ENCODE results near the gene DTD1.
A peak's percentile ranks its signal among the peaks of the same experiment; 100 is the strongest.

The DTD1 gene

DNA sequence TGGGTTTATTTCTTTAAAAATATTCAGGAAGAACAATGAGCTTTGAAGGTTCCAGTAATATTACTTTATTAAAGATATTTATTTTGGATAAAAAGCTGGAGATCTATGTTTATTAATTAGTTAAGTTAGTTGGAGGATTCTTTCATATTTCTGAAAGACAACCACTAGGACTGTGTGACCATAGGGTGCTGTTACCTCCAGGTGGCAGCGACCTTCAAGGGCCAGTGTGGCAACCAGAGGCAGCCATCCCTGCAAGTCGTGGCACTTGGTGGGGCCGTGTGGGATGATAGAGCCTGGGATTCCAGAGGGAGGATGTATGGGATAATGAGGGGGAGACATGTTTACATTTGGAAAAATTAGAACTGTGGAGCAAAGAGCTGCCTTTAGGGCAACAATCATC lies 130.3 kb downstream of the DTD1 start:
- no peaks in the 10 kb centered on the region for H3K27me3 ChIP-seq (replicated peaks)
- TF ChIP-seq, protein P1, sequence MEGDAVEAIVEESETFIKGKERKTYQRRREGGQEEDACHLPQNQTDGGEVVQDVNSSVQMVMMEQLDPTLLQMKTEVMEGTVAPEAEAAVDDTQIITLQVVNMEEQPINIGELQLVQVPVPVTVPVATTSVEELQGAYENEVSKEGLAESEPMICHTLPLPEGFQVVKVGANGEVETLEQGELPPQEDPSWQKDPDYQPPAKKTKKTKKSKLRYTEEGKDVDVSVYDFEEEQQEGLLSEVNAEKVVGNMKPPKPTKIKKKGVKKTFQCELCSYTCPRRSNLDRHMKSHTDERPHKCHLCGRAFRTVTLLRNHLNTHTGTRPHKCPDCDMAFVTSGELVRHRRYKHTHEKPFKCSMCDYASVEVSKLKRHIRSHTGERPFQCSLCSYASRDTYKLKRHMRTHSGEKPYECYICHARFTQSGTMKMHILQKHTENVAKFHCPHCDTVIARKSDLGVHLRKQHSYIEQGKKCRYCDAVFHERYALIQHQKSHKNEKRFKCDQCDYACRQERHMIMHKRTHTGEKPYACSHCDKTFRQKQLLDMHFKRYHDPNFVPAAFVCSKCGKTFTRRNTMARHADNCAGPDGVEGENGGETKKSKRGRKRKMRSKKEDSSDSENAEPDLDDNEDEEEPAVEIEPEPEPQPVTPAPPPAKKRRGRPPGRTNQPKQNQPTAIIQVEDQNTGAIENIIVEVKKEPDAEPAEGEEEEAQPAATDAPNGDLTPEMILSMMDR (IDR thresholded peaks at IDR 0.05; ENCODE audit: low read depth, low read length, missing control alignments): peak; percentile 16
- no peak overlapping the region for H3K27ac ChIP-seq
- DNase-seq: no peak
- H3K36me3 ChIP-seq (replicated peaks): no peaks in the 10 kb centered on the region
- in situ Hi-C loops (cut with HindIII; ENCODE audit: low pct_ligation_motif_present, low sequenced_read_pairs): no loop called here
- no peak overlapping the region for H3K4me3 ChIP-seq (ENCODE audit: low read depth, low read length)

DNA sequence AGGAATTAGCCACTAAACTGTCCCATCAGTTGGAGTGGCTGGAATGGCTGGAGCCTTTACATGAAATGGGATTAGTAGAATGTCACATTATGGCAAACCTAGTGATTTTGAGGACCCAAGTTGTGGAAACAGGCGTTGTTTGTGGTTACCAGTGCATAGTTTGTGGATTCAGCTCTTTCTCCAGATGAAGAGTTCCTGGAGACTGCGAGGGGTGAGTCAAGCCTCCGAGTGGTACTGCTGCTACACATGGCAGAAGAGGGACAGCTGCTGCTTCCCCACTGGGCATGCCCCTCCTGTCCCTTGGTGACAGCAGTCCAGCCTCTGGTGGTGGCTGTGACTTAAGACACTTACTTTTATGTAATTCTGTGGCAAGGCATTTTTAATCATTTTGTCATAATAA lies 131.6 kb downstream of the DTD1 start:
- no peak overlapping the region for H3K4me3 ChIP-seq (ENCODE audit: low read depth, low read length)
- H3K36me3 ChIP-seq (replicated peaks): no peaks in the 10 kb centered on the region
- TF ChIP-seq, protein P1 (IDR thresholded peaks at IDR 0.05; ENCODE audit: low read depth, low read length, missing control alignments): no peak
- in situ Hi-C loops (cut with HindIII; ENCODE audit: low pct_ligation_motif_present, low sequenced_read_pairs): no loop called here
- H3K27ac ChIP-seq: no peak overlapping the region
- peak; percentile 53 for DNase-seq
- no peaks in the 10 kb centered on the region for H3K27me3 ChIP-seq (replicated peaks)

DNA sequence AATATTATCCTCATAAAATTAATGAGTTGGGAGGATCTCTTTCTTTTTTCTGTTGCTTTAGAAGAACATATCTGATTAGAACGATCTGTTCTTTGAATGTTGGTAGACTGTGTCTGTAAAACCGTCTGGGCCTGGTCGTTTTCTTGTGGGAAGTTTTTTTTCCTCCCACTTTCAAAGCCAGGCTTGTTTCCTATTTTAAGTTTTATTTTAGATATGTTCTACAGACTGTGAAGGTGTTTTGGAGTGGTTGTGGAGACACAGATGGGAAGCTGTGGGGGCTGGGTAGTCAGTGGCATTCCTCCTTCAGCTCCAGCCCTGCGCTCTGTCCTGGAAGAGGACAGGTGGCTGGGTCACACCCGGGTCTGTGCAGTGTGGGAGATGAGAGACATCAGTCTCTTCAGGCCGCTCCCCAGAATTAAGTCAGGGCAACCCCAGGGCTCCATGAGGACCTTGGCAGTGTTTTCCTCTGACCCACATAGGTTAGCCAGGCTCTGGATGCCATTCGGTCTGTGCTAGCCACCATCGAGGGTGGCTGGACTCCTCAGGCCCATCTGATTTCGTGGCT lies 133.8 kb downstream of the DTD1 start:
- in situ Hi-C loops (cut with HindIII; ENCODE audit: low pct_ligation_motif_present, low sequenced_read_pairs): no loop called here
- no peak overlapping the region for H3K4me3 ChIP-seq (ENCODE audit: low read depth, low read length)
- H3K36me3 ChIP-seq (replicated peaks): no peaks in the 10 kb centered on the region
- TF ChIP-seq, protein P1 (IDR thresholded peaks at IDR 0.05; ENCODE audit: low read depth, low read length, missing control alignments): no peak
- no peaks in the 10 kb centered on the region for H3K27me3 ChIP-seq (replicated peaks)
- DNase-seq: no peak
- no peak overlapping the region for H3K27ac ChIP-seq

DNA sequence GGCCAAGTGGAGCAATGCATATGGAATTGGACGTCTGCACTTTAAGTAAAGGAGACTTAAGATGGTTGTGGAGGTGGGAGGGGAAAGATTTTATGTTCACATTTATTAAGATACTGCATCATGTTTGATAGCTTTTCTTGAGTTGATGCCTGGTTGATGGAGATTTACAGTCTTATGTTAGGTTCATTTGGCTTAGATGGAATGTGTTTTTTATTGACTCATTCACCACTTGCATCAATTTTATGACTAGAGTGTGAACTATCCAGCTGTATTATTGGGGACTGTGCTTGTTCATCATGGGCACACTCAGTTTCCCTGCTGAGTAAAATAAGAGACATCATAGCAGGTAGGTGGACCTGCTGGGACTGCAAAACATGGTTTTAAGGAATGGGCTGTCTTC lies 134.5 kb downstream of the DTD1 start:
- no peaks in the 10 kb centered on the region for H3K36me3 ChIP-seq (replicated peaks)
- H3K27ac ChIP-seq: no peak overlapping the region
- no peak overlapping the region for H3K4me3 ChIP-seq (ENCODE audit: low read depth, low read length)
- no peaks in the 10 kb centered on the region for H3K27me3 ChIP-seq (replicated peaks)
- TF ChIP-seq, protein P1 (IDR thresholded peaks at IDR 0.05; ENCODE audit: low read depth, low read length, missing control alignments): no peak
- in situ Hi-C loops (cut with HindIII; ENCODE audit: low pct_ligation_motif_present, low sequenced_read_pairs): no loop called here
- no peak for DNase-seq

DNA sequence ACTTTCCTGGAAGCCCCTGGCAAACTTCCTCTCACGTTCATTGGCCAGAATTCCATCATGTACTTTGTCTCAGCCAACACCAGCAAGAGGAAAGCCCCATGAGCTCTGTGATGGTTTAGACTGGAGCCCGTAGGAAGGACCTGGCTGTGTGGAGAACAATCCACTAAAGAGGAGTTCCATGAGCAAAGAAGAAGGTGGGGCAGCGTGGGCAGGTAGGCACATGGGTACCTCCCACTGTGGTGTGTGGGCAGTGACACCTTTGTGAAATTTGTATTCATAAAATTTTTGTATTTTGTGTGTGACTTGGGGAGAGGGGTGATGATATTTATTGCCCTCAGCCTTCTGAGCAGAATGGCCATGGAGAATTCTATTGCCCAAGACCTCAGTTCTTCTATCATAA lies 136.2 kb downstream of the DTD1 start:
- in situ Hi-C loops (cut with HindIII; ENCODE audit: low pct_ligation_motif_present, low sequenced_read_pairs): no loop called here
- Histone ChIP-seq H3K27ac (no peak overlapping the region), H3K27me3 (replicated peaks) (no peaks in the 10 kb centered on the region), H3K36me3 (replicated peaks) (no peaks in the 10 kb centered on the region), H3K4me3 (ENCODE audit: low read depth, low read length) (no peak overlapping the region)
- TF ChIP-seq, protein P1 (IDR thresholded peaks at IDR 0.05; ENCODE audit: low read depth, low read length, missing control alignments): no peak
- no peak for DNase-seq

DNA sequence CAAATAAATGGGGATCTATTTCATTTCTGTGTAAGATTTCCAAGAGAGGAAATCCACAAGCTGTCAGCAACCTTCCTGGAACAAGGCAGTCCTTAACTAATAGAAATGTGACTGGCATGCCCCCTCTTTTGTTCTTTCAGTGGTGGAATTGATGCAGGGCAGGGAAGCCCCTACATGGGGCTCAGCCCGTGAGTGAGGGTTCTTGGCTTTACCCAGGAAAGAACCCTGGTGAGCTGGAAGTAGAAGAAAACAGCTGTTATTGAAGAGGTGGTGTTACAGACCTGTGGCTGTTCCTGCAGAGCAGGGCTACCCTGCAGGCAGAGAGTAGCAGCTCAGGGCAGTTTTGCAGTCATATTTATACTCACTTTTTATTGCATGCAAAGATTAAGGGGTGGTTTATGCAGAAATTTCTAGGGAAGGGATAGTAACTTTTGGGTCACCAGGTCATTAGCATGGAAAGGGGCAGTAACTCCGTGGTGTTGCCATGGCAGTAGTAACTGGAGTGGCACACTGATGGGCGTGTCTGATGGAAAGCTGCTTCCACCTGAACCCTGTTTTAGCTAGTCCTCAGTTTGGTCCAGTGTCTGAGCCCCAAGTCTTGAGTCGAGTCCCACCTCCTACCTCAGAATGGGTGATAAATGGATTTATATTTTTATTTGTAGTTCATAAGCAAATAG lies 137.1 kb downstream of the DTD1 start:
- Histone ChIP-seq H3K27me3 (replicated peaks) (no peaks in the 10 kb centered on the region), H3K27ac (no peak overlapping the region), H3K36me3 (replicated peaks) (no peaks in the 10 kb centered on the region), H3K4me3 (ENCODE audit: low read depth, low read length) (no peak overlapping the region)
- TF ChIP-seq, protein P1 (IDR thresholded peaks at IDR 0.05; ENCODE audit: low read depth, low read length, missing control alignments): no peak
- in situ Hi-C loops (cut with HindIII; ENCODE audit: low pct_ligation_motif_present, low sequenced_read_pairs): no loop called here
- DNase-seq: no peak

Data from brain microvascular endothelial cell (primary cell).